Rectal smooth muscle tissue (tissue), 1 donor: ENCODE results near the gene SPNS2.
A peak's percentile ranks its signal among the peaks of the same experiment; 100 is the strongest.

ENCODE experiments used
- H3K27ac ChIP-seq: one replicate; pipeline ENCODE4 v1.7.0; 2013; ENCODE audit warnings: low read depth, low read length, inconsistent platforms
- H3K27me3 ChIP-seq: one replicate; pipeline ENCODE4 v1.7.0; 2013; ENCODE audit warnings: low read length; ENCODE audit not compliant: control insufficient read depth, insufficient read depth
- H3K36me3 ChIP-seq: one replicate; pipeline ENCODE4 v1.7.0; 2013; ENCODE audit warnings: low read length; ENCODE audit not compliant: control insufficient read depth, insufficient read depth
- H3K4me1 ChIP-seq: one replicate; pipeline ENCODE4 v1.7.0; 2013; ENCODE audit warnings: low read length; ENCODE audit not compliant: control insufficient read depth, insufficient read depth
- H3K4me3 ChIP-seq: one replicate; pipeline ENCODE4 v1.7.0; 2013; ENCODE audit warnings: low read length
- H3K9ac ChIP-seq: one replicate; pipeline ENCODE4 v1.7.0; 2013; ENCODE audit warnings: low read length

The SPNS2 gene

DNA sequence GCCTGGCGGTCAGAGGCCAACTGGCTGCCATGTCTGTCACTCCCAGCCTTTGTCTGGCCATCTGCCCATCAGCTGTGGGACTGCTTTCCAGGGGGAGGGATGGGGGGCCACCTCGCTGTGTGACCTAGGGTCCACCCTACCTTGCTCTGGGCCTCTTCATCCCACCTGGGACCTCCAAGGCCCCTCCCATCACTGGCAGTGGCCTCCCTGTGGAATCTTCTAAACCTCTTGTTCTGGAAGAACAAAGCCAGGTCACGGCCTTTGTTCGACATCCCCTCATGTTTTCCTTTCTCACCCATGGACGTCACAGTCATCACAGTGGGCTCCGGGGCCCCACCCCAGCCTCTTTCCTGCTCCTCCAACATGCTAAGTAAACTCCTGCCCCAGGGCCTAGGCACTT, 24.0 kb downstream of the SPNS2 start:
- no peak overlapping the region for H3K4me3 ChIP-seq
- H3K27ac ChIP-seq, result no peak overlapping the region
- no peaks in the 10 kb centered on the region for H3K36me3 ChIP-seq
- H3K9ac ChIP-seq, result no peak overlapping the region
- H3K4me1 ChIP-seq, result no peaks in the 10 kb centered on the region
- no peaks in the 10 kb centered on the region for H3K27me3 ChIP-seq

- Histone ChIP-seq H3K27ac (no peak overlapping the region), H3K4me1 (no peaks in the 10 kb centered on the region), H3K36me3 (no peaks in the 10 kb centered on the region), H3K4me3 (no peak overlapping the region), H3K27me3 (no peaks in the 10 kb centered on the region), H3K9ac (no peak overlapping the region)
Measured at GRCh38 chr17:4523946-4524345, 25.3 kb downstream of the SPNS2 start.

DNA sequence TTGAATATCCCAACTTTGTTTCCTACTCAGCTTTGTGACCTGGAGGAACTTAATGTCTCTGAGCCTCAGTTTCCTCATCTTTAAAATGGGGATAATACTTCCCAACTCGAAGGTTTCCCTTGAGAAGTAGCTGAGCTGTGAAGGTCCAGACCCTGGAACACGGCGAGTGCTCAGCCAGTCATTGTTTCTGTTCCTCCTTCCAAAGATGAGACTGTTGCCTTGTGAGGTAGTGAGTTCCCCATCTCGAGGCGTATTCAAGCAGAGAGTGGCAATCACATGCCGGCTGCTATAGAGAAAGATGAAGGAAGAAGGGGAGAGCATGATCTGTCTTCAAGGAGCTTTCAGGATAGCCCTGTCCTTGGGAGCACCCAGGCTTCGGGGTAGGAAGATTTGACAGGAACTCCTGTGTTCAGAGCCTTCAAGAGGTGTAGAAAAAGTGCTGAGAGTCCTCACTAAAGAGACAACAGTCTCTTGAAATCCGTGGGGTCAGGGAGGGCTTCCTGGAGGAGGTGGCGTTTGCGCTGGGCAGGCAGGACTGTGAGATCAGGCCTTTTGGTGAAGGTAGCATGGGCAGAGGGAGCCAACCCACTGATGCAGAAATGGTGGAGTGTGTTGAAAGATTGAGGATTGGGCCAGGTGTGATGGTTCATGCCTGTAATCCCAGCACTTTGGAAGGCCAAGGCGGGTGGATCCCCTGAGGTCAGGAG, 27.2 kb downstream of the SPNS2 start:
- H3K27me3 ChIP-seq, result no peaks in the 10 kb centered on the region
- no peaks in the 10 kb centered on the region for H3K36me3 ChIP-seq
- no peak overlapping the region for H3K27ac ChIP-seq
- H3K4me1 ChIP-seq, result no peaks in the 10 kb centered on the region
- H3K9ac ChIP-seq, result no peak overlapping the region
- no peak overlapping the region for H3K4me3 ChIP-seq

- Histone ChIP-seq H3K4me3 (no peak overlapping the region), H3K27ac (no peak overlapping the region), H3K36me3 (no peaks in the 10 kb centered on the region), H3K4me1 (no peaks in the 10 kb centered on the region), H3K27me3 (no peaks in the 10 kb centered on the region), H3K9ac (no peak overlapping the region)
Measured at GRCh38 chr17:4527134-4527533, 28.5 kb downstream of the SPNS2 start.

DNA sequence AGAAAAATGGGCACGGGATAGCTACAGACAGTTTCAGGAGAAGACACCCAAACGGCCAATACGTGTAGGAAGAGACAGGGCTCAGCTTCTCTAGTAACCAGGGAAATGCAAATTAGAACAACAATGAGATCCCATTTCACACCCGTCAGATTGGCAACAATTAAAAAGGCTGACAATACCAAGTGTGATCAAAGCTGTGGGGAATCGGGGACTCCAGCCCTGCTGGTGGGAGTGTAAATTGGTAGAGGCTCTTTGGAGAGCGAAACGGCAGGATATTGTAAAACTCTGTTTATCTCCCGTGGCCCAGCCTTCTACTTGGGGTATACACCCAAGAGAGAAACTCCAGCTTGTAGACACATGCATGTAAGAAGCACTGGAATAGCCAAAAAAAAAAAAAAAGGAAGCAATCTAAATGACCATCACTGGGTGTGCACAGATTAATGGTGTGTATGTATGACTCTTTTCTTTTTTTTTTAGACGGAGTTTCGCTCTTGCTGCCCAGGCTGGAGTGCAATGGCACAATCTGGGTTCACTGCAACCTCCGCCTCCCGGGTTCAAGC, 29.0 kb downstream of the SPNS2 start:
- no peaks in the 10 kb centered on the region for H3K27me3 ChIP-seq
- H3K4me1 ChIP-seq, result no peaks in the 10 kb centered on the region

GRCh38 chr17:4529533-4530152, 31.0 kb downstream of the SPNS2 start:
- no peak overlapping the region for H3K9ac ChIP-seq
- H3K27ac ChIP-seq, result no peak overlapping the region
- no peaks in the 10 kb centered on the region for H3K36me3 ChIP-seq
- H3K27me3 ChIP-seq, result no peaks in the 10 kb centered on the region
- H3K4me1 ChIP-seq, result no peaks in the 10 kb centered on the region
- no peak overlapping the region for H3K4me3 ChIP-seq

More for the DNA sequence above, 29.0 kb downstream of the SPNS2 start:
- H3K27ac ChIP-seq, result no peak overlapping the region
- H3K9ac ChIP-seq, result no peak overlapping the region
- H3K36me3 ChIP-seq, result no peaks in the 10 kb centered on the region
- H3K4me3 ChIP-seq, result no peak overlapping the region

- Histone ChIP-seq H3K4me3 (no peak overlapping the region), H3K36me3 (no peaks in the 10 kb centered on the region), H3K27ac (no peak overlapping the region), H3K4me1 (no peaks in the 10 kb centered on the region), H3K9ac (no peak overlapping the region), H3K27me3 (no peaks in the 10 kb centered on the region)
Measured at GRCh38 chr17:4530799-4531730, 32.4 kb downstream of the SPNS2 start.

- H3K4me3 ChIP-seq, result no peak overlapping the region
- no peaks in the 10 kb centered on the region for H3K36me3 ChIP-seq
- no peaks in the 10 kb centered on the region for H3K4me1 ChIP-seq
- H3K27ac ChIP-seq, result no peak overlapping the region
- no peak overlapping the region for H3K9ac ChIP-seq
- no peaks in the 10 kb centered on the region for H3K27me3 ChIP-seq
Measured at GRCh38 chr17:4531988-4532736, 33.5 kb downstream of the SPNS2 start.

DNA sequence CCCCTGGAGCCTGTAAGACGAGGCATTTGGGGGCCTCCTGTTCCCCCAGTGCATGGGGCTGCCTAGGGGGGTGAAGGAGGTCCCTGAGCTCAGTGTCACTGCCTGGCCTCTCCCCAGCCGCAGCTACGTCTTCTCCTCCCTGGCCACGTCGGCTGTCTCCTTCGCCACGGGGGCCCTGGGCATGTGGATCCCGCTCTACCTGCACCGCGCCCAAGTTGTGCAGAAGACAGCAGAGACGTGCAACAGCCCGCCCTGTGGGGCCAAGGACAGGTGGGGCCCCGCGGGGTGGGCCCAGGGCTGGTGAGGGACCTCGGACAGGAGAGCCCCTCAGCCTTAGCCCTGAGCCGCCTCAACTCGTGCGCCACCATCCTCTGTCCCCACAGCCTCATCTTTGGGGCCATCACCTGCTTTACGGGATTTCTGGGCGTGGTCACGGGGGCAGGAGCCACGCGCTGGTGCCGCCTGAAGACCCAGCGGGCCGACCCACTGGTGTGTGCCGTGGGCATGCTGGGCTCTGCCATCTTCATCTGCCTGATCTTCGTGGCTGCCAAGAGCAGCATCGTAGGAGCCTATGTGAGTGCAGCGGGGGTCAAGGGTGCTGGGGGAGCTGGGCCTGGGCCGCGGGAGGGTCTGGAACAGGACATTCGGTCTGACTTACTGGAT, 34.3 kb downstream of the SPNS2 start:
- Histone ChIP-seq H3K27ac (no peak overlapping the region), H3K4me1 (no peaks in the 10 kb centered on the region)

DNA sequence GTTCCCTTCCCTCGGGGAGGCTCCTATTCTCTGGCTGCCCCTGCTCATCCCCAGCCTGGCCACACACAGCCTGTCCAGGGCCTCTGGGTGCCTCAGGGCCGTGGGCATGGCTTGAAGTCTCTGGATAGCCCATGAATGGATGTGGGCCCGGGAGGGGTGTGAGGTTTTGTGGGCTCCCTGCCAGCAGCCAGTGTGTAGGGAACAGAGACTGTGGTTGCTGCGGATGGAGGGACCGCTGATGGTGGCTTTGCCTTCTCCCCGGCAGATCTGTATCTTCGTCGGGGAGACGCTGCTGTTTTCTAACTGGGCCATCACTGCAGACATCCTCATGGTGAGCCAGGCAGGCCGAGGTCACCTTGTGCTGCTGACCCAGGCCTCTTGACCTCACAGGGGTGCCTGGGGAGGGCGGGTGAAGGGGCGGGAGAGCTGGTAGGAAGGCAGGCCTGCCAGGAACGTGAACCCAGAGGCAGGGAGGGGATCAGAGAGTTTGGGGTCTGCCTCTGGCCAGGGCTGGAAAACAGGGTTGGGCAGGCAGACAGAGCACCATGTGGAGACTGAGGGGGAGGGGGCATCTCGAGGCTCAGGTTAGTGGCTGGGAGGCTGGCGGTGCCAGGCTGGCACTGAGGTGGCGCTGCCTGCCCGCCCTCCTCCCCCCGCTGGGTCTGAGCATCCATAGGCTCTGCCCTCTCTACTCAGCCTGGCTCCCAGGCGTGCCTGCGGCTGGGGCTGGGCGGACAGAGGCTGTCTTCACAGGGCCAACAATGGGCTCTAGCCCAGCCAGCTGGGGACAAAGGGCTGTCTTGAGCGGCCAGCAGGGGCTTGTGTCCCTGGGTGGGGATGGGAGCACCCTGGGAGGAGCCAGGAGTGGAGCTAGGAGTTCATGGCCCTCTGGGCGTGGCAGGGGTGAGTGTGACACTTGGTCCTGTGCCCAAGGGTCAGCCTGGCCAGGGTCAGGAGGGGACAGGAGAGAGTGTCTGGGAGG, 35.1 kb downstream of the SPNS2 start:
- H3K27ac ChIP-seq, result peak overlapping the region; percentile 23
- no peaks in the 10 kb centered on the region for H3K27me3 ChIP-seq
- no peaks in the 10 kb centered on the region for H3K4me1 ChIP-seq
- no peak overlapping the region for H3K9ac ChIP-seq
- H3K4me3 ChIP-seq, result no peak overlapping the region
- H3K36me3 ChIP-seq, result no peaks in the 10 kb centered on the region

More for the DNA sequence above, 34.3 kb downstream of the SPNS2 start:
- H3K27me3 ChIP-seq, result no peaks in the 10 kb centered on the region
- H3K9ac ChIP-seq, result no peak overlapping the region
- no peak overlapping the region for H3K4me3 ChIP-seq
- H3K36me3 ChIP-seq, result no peaks in the 10 kb centered on the region

- no peaks in the 10 kb centered on the region for H3K27me3 ChIP-seq
- no peak overlapping the region for H3K4me3 ChIP-seq
- H3K9ac ChIP-seq, result no peak overlapping the region
- peak overlapping the region; percentile 23 for H3K27ac ChIP-seq
- no peaks in the 10 kb centered on the region for H3K36me3 ChIP-seq
- H3K4me1 ChIP-seq, result no peaks in the 10 kb centered on the region
Measured at GRCh38 chr17:4534515-4534914, 35.8 kb downstream of the SPNS2 start.
